ENCODE data around the gene LRCH1.

LRCH1 gene

GRCh38 chr13:46561691-46562090 is 8.7 kb downstream of the LRCH1 start:
- no peak overlapping the region for H3K27ac ChIP-seq (ENCODE audit: low read depth, low read length, severe bottlenecking)
- WGBS, 2 experiments (ENCODE audit: insufficient coverage in 2 of 2): 93 to 100% methylated on average over 1 of the region's 1 CpG

DNA sequence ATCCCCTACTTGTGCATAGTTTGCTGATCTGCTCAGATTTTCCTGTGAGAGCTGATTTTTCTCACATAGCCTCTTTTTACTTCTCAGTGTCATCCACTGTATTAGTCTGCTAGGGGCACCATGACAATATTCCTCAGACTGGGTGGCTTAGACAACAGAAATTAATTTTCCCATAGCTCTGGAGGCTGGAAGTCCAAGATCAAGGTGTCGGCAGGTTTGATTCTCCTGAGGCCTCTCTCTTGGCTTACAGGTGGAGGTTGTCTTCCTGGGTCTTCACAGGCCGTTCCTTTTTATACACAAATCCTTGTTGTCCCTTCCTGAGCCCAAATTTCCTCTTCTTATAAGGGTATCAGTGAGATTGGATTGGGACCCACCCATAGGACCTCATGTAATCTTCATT is 9.2 kb downstream of the LRCH1 start:
- peaks cover 13% of the 10 kb centered on the region for H3K36me3 ChIP-seq (ENCODE audit: control insufficient read depth, insufficient read depth, low read length)
- H3K27ac ChIP-seq (ENCODE audit: low read depth, low read length, severe bottlenecking): no peak overlapping the region
- H3K4me1 ChIP-seq (ENCODE audit: control insufficient read depth, insufficient read depth, low read length, poor library complexity, severe bottlenecking): peaks cover 5% of the 10 kb centered on the region
- H3K9me3 ChIP-seq (ENCODE audit: control insufficient read depth, low read length): no peaks in the 10 kb centered on the region
- no peak overlapping the region for H3K4me3 ChIP-seq (ENCODE audit: extremely low read depth, insufficient read depth, low read length, poor library complexity, severe bottlenecking)
- no CpG with 5 or more reads among the region's 2 CpGs for WGBS, 2 experiments (ENCODE audit: insufficient coverage in 2 of 2)

More at GRCh38 chr13:46561691-46562090, 8.7 kb downstream of the LRCH1 start:
- no peak overlapping the region for H3K4me3 ChIP-seq (ENCODE audit: extremely low read depth, insufficient read depth, low read length, poor library complexity, severe bottlenecking)
- H3K9me3 ChIP-seq (ENCODE audit: control insufficient read depth, low read length): no peaks in the 10 kb centered on the region
- peaks cover 13% of the 10 kb centered on the region for H3K36me3 ChIP-seq (ENCODE audit: control insufficient read depth, insufficient read depth, low read length)
- peaks cover 5% of the 10 kb centered on the region for H3K4me1 ChIP-seq (ENCODE audit: control insufficient read depth, insufficient read depth, low read length, poor library complexity, severe bottlenecking)

DNA sequence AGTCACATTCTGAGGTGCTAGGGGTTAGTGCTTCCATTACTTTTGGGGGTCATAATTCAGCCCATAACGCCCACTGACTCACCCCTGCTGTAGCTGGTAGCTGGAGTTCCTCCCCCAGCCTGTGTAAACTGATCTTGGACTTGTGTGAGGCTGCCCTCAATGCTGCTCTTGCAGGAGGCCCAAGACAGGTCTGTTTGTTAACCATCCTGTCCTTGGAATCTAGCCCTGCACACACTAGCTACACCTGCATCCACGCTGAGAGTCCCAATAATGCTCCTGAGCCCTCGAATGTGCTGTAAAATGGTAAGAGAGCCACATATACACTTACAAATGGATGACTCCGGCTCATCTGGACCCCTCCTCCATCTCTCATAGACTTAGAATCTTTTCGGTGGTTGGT is 9.6 kb downstream of the LRCH1 start:
- Histone ChIP-seq H3K4me1 (ENCODE audit: control insufficient read depth, insufficient read depth, low read length, poor library complexity, severe bottlenecking) (peaks cover 5% of the 10 kb centered on the region), H3K27ac (ENCODE audit: low read depth, low read length, severe bottlenecking) (no peak overlapping the region), H3K4me3 (ENCODE audit: extremely low read depth, insufficient read depth, low read length, poor library complexity, severe bottlenecking) (no peak overlapping the region), H3K36me3 (ENCODE audit: control insufficient read depth, insufficient read depth, low read length) (peaks cover 13% of the 10 kb centered on the region), H3K9me3 (ENCODE audit: control insufficient read depth, low read length) (no peaks in the 10 kb centered on the region)
- 84 to 100% methylated on average over 2 to 3 of the region's 5 CpGs for WGBS, 2 experiments (ENCODE audit: insufficient coverage in 2 of 2)

GRCh38 chr13:46565808-46566750 is 13.1 kb downstream of the LRCH1 start:
- Histone ChIP-seq H3K4me1 (ENCODE audit: control insufficient read depth, insufficient read depth, low read length, poor library complexity, severe bottlenecking) (peaks cover 4% of the 10 kb centered on the region), H3K4me3 (ENCODE audit: extremely low read depth, insufficient read depth, low read length, poor library complexity, severe bottlenecking) (no peak overlapping the region), H3K36me3 (ENCODE audit: control insufficient read depth, insufficient read depth, low read length) (peaks cover 13% of the 10 kb centered on the region), H3K9me3 (ENCODE audit: control insufficient read depth, low read length) (no peaks in the 10 kb centered on the region), H3K27ac (ENCODE audit: low read depth, low read length, severe bottlenecking) (no peak overlapping the region)
- WGBS, 2 experiments (ENCODE audit: insufficient coverage in 2 of 2): 88 to 98% methylated on average over 5 of the region's 7 CpGs

- H3K9me3 ChIP-seq (ENCODE audit: control insufficient read depth, low read length): no peaks in the 10 kb centered on the region
- H3K27ac ChIP-seq (ENCODE audit: low read depth, low read length, severe bottlenecking): no peak overlapping the region
- no peak overlapping the region for H3K4me3 ChIP-seq (ENCODE audit: extremely low read depth, insufficient read depth, low read length, poor library complexity, severe bottlenecking)
- WGBS, 2 experiments (ENCODE audit: insufficient coverage in 2 of 2): 83 to 86% methylated on average over 1 to 2 of the region's 2 CpGs
- H3K4me1 ChIP-seq (ENCODE audit: control insufficient read depth, insufficient read depth, low read length, poor library complexity, severe bottlenecking): peaks cover 11% of the 10 kb centered on the region
- peaks cover 1% of the 10 kb centered on the region for H3K36me3 ChIP-seq (ENCODE audit: control insufficient read depth, insufficient read depth, low read length)
Measured at GRCh38 chr13:46567671-46568070, 14.7 kb downstream of the LRCH1 start.

GRCh38 chr13:46569456-46569855 is 16.5 kb downstream of the LRCH1 start:
- Histone ChIP-seq H3K27ac (ENCODE audit: low read depth, low read length, severe bottlenecking) (no peak overlapping the region), H3K9me3 (ENCODE audit: control insufficient read depth, low read length) (no peaks in the 10 kb centered on the region), H3K4me3 (ENCODE audit: extremely low read depth, insufficient read depth, low read length, poor library complexity, severe bottlenecking) (no peak overlapping the region), H3K36me3 (ENCODE audit: control insufficient read depth, insufficient read depth, low read length) (no peaks in the 10 kb centered on the region), H3K4me1 (ENCODE audit: control insufficient read depth, insufficient read depth, low read length, poor library complexity, severe bottlenecking) (peaks cover 11% of the 10 kb centered on the region)
- 95 to 99% methylated on average over 6 to 7 of the region's 7 CpGs for WGBS, 2 experiments (ENCODE audit: insufficient coverage in 2 of 2)

GRCh38 chr13:46570273-46570672 is 17.3 kb downstream of the LRCH1 start:
- Histone ChIP-seq H3K36me3 (ENCODE audit: control insufficient read depth, insufficient read depth, low read length) (no peaks in the 10 kb centered on the region), H3K4me1 (ENCODE audit: control insufficient read depth, insufficient read depth, low read length, poor library complexity, severe bottlenecking) (peaks cover 11% of the 10 kb centered on the region), H3K9me3 (ENCODE audit: control insufficient read depth, low read length) (no peaks in the 10 kb centered on the region), H3K27ac (ENCODE audit: low read depth, low read length, severe bottlenecking) (no peak overlapping the region), H3K4me3 (ENCODE audit: extremely low read depth, insufficient read depth, low read length, poor library complexity, severe bottlenecking) (no peak overlapping the region)
- WGBS, 2 experiments (ENCODE audit: insufficient coverage in 2 of 2): 100% methylated on average over 1 to 2 of the region's 4 CpGs

DNA sequence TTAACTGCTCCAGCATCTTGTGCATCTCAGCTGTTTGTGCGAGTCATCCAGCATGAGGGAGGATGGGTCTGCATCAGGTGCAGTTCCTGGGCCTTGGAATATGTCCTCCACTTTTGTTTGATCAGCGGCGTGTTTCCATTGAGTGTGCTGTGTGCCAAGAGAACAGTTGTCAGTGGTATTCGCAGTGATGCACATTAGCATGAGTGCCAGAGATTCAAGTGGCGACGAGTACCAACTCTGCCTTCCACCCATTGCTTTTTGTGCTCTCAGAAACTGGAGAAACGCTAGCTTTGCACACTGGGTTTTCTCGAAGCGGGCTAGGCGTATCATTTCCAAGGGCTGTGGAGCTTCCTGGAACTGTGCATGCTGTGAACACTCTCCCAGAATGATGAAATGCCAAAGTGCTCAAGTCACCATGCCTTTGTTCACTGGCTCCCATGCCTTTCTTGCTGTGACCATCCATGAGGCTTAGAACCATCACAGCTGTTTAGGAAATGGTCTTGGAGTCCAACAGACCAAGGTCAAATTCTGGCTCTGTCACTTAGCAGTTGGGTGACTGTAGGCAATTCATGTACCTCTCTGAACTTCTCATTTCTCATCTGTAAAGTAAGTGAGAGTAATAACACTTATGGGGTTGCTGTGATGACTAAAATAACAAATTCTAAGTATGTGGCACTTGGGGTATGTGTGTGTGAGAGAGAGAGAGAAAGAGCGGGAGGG is 18.4 kb downstream of the LRCH1 start:
- no peaks in the 10 kb centered on the region for H3K9me3 ChIP-seq (ENCODE audit: control insufficient read depth, low read length)
- H3K36me3 ChIP-seq (ENCODE audit: control insufficient read depth, insufficient read depth, low read length): no peaks in the 10 kb centered on the region
- WGBS, 2 experiments (ENCODE audit: insufficient coverage in 2 of 2): 96 to 98% methylated on average over 9 to 11 of the region's 11 CpGs
- H3K27ac ChIP-seq (ENCODE audit: low read depth, low read length, severe bottlenecking): peak overlapping the region; percentile 67
- peaks cover 18% of the 10 kb centered on the region for H3K4me1 ChIP-seq (ENCODE audit: control insufficient read depth, insufficient read depth, low read length, poor library complexity, severe bottlenecking)
- H3K4me3 ChIP-seq (ENCODE audit: extremely low read depth, insufficient read depth, low read length, poor library complexity, severe bottlenecking): no peak overlapping the region

GRCh38 chr13:46571909-46572595 is 19.1 kb downstream of the LRCH1 start:
- Histone ChIP-seq H3K36me3 (ENCODE audit: control insufficient read depth, insufficient read depth, low read length) (no peaks in the 10 kb centered on the region), H3K4me3 (ENCODE audit: extremely low read depth, insufficient read depth, low read length, poor library complexity, severe bottlenecking) (no peak overlapping the region), H3K27ac (ENCODE audit: low read depth, low read length, severe bottlenecking) (peak overlapping the region; percentile 67), H3K9me3 (ENCODE audit: control insufficient read depth, low read length) (no peaks in the 10 kb centered on the region), H3K4me1 (ENCODE audit: control insufficient read depth, insufficient read depth, low read length, poor library complexity, severe bottlenecking) (peaks cover 18% of the 10 kb centered on the region)
- WGBS, 2 experiments (ENCODE audit: insufficient coverage in 2 of 2): 83 to 85% methylated on average over 2 to 4 of the region's 7 CpGs

DNA sequence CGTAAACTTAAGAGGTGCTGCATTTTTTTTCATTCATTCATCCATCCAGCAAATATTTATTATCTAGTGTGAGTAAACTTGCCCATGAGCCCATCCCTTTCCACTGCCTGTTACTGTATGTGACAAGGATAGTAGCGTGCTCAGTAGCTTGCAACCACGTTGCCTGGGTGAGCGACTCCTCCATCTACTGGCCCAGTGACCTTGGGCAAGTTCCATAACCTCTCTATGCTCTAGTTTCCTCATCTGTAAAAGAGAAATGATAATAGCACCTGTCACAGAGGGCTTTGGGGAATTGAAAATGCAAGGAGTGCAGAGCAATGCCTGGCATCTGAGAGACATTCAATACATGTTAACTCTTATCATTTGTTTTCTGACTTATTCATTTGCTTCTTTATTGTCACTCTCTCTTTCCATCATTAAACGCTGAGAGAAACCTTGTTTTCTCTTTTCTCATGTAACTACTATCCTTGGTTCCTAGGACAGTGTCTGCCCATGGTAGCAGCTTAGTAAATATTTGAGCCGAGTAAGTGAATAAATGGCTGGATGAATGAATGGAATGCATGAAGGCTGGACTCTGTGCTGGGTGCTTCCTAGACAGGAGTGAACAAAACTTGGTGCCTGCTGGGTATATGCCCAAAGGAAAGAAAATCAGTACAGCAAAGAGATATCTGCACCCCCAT is 19.9 kb downstream of the LRCH1 start:
- Histone ChIP-seq H3K9me3 (ENCODE audit: control insufficient read depth, low read length) (no peaks in the 10 kb centered on the region), H3K4me3 (ENCODE audit: extremely low read depth, insufficient read depth, low read length, poor library complexity, severe bottlenecking) (no peak overlapping the region), H3K4me1 (ENCODE audit: control insufficient read depth, insufficient read depth, low read length, poor library complexity, severe bottlenecking) (peaks cover 18% of the 10 kb centered on the region), H3K27ac (ENCODE audit: low read depth, low read length, severe bottlenecking) (no peak overlapping the region), H3K36me3 (ENCODE audit: control insufficient read depth, insufficient read depth, low read length) (no peaks in the 10 kb centered on the region)
- WGBS, 2 experiments (ENCODE audit: insufficient coverage in 2 of 2): 87 to 90% methylated on average over 3 to 4 of the region's 6 CpGs
